H1 (cell line): ENCODE results near the gene OR52E8. TPM values are rescaled to one million over a fixed set of nuclear protein-coding genes. Genes with fewer than 3 reads are reported as not detected.
A peak's percentile ranks its signal among the peaks of the same experiment; 100 is the strongest.

ENCODE experiments used
- CTCF ChIA-PET: fragments of 300-600 bp; sonication (Branson Sonifier 250); formaldehyde crosslinking; loops from one replicate; lab custom pipeline; 2021; ENCODE audit not compliant: partially characterized antibody; lab: Charles Lee
- POLR2A ChIA-PET: fragments of 300-600 bp; sonication (Branson Sonifier 250); formaldehyde crosslinking; loops from one replicate; lab custom pipeline; 2021; ENCODE audit warnings: inconsistent platforms; ENCODE audit not compliant: partially characterized antibody; lab: Charles Lee
- DNase-seq, 2 experiments: peaks; one replicate each; pipeline versions ENCODE4 v3.0.0 to v3.0.0-alpha.2; 2010 to 2022; ENCODE audit warnings: low spot score in 2 of 2, low read depth in 1 of 2, mixed read lengths in 1 of 2
- FAIRE-seq: peaks from 2 replicates; lab custom pipeline; 2011; peaks lifted over from hg19 to GRCh38; lab: Jason Lieb, UNC
- H2AFZ ChIP-seq: 2 replicates; pipeline ENCODE4 v1.8.1; 2012; ENCODE audit warnings: low read length, inconsistent platforms
- H2AK5ac ChIP-seq: 2 replicates; pipeline ENCODE4 v1.6.1; 2013; ENCODE audit warnings: low read depth, low read length
- H2BK120ac ChIP-seq: replicated peaks from 2 replicates; pipeline ENCODE3; 2013; ENCODE audit warnings: low read depth, low read length, inconsistent platforms
- H2BK12ac ChIP-seq: 2 replicates; pipeline ENCODE4 v1.6.1; 2013; ENCODE audit warnings: low read depth, low read length
- H2BK15ac ChIP-seq: 2 replicates; pipeline ENCODE4 v1.6.1; 2013; ENCODE audit warnings: low read length
- H2BK20ac ChIP-seq: 2 replicates; pipeline ENCODE4 v1.6.1; 2013; ENCODE audit warnings: low read length
- H2BK5ac ChIP-seq: 2 replicates; pipeline ENCODE4 v1.6.1; 2013; ENCODE audit warnings: low read depth, low read length
- H3K14ac ChIP-seq: 2 replicates; pipeline ENCODE4 v1.6.1; 2013; ENCODE audit warnings: inconsistent platforms; ENCODE audit not compliant: insufficient read length
- H3K18ac ChIP-seq: 2 replicates; pipeline ENCODE4 v1.6.1; 2013; ENCODE audit warnings: low read length; ENCODE audit errors: extremely low read depth
- H3K23ac ChIP-seq: 2 replicates; pipeline ENCODE4 v1.6.1; 2013; ENCODE audit warnings: inconsistent platforms; ENCODE audit not compliant: insufficient read length
- H3K23me2 ChIP-seq: 2 replicates; pipeline ENCODE4 v1.6.1; 2013; ENCODE audit warnings: low read depth, low read length
- H3K27ac ChIP-seq: 2 replicates; pipeline ENCODE4 v1.6.1; 2011; ENCODE audit warnings: low read depth, low read length, inconsistent platforms
- H3K27me3 ChIP-seq, 4 experiments: replicated peaks in 1 of 4; 1 replicate in 1 of 4; 2 replicates in 3 of 4; pipeline versions ENCODE4 v1.6.1 to v1.8.1; 2011 to 2013; ENCODE audit warnings: low read length in 3 of 4, mild to moderate bottlenecking in 3 of 4, inconsistent platforms in 2 of 4, mixed read lengths in 2 of 4, moderate library complexity in 1 of 4; ENCODE audit not compliant: control insufficient read depth in 3 of 4, insufficient read depth in 3 of 4; ENCODE audit errors: extremely low read depth in 1 of 4
- H3K36me3 ChIP-seq, 4 experiments: 2 replicates each; pipeline versions ENCODE4 v1.6.1 to v1.8.1; 2011 to 2013; ENCODE audit warnings: mild to moderate bottlenecking in 4 of 4, low read length in 3 of 4, moderate library complexity in 2 of 4, control low read depth in 1 of 4, inconsistent platforms in 1 of 4; ENCODE audit not compliant: insufficient read depth in 4 of 4, control insufficient read depth in 2 of 4
- H3K4ac ChIP-seq: replicated peaks from 2 replicates; pipeline ENCODE3; 2013; ENCODE audit warnings: low read length, low read depth, mixed read lengths, inconsistent platforms; ENCODE audit not compliant: insufficient read length
- H3K4me1 ChIP-seq, 4 experiments: replicated peaks in 1 of 4; 1 replicate in 1 of 4; 2 replicates in 3 of 4; pipeline versions ENCODE4 v1.6.1 to v1.8.1; 2011 to 2013; ENCODE audit warnings: low read length in 3 of 4, inconsistent platforms in 2 of 4, mixed read lengths in 1 of 4; ENCODE audit not compliant: insufficient read depth in 4 of 4, control insufficient read depth in 3 of 4
- H3K4me2 ChIP-seq, 2 experiments: 2 replicates each; pipeline versions ENCODE4 v1.6.1 to v1.8.1; 2011 to 2013; ENCODE audit warnings: low read depth in 2 of 2, low read length in 2 of 2, control low read depth in 1 of 2, inconsistent platforms in 1 of 2, mild to moderate bottlenecking in 1 of 2; ENCODE audit not compliant: insufficient read depth in 1 of 2
- H3K4me3 ChIP-seq, 4 experiments: fragments of 200-600, 300-600 bp in 1 of 4; sonication (generic), shearing (Covaris generic), sonication (Bioruptor Twin) in 1 of 4; 2 replicates each; pipeline versions ENCODE4 v1.5.1 to v1.8.1; 2011 to 2016; ENCODE audit warnings: low read length in 4 of 4, low read depth in 3 of 4, control low read depth in 2 of 4, inconsistent platforms in 2 of 4, mild to moderate bottlenecking in 2 of 4, mixed read lengths in 1 of 4, moderate library complexity in 1 of 4; ENCODE audit not compliant: insufficient read depth in 2 of 4; ENCODE audit errors: extremely low read depth in 1 of 4
- H3K56ac ChIP-seq: replicated peaks from 2 replicates; pipeline ENCODE3; 2013; ENCODE audit warnings: low read depth, mild to moderate bottlenecking, mixed read lengths, low read length, inconsistent platforms; ENCODE audit not compliant: insufficient read length
- H3K79me1 ChIP-seq: 2 replicates; pipeline ENCODE4 v1.6.1; 2013; ENCODE audit warnings: low read depth, low read length, control low read depth
- H3K79me2 ChIP-seq, 2 experiments: 2 replicates each; pipeline versions ENCODE4 v1.6.1 to v1.8.1; 2012 to 2013; ENCODE audit warnings: low read length in 2 of 2, mild to moderate bottlenecking in 2 of 2, inconsistent platforms in 1 of 2; ENCODE audit not compliant: insufficient read depth in 2 of 2, control insufficient read depth in 1 of 2
- H3K9ac ChIP-seq, 4 experiments: replicated peaks in 1 of 4; 1 replicate in 1 of 4; 2 replicates in 3 of 4; pipeline versions ENCODE4 v1.6.1 to v1.8.1; 2011 to 2013; ENCODE audit warnings: low read depth in 3 of 4, low read length in 3 of 4, control low read depth in 2 of 4, mild to moderate bottlenecking in 2 of 4, moderate library complexity in 2 of 4, inconsistent platforms in 1 of 4; ENCODE audit errors: extremely low read depth in 1 of 4
- H3K9me3 ChIP-seq, 2 experiments: 2 replicates each; pipeline versions ENCODE4 v1.6.1 to v1.8.1; 2012 to 2013; ENCODE audit warnings: mild to moderate bottlenecking in 2 of 2, moderate library complexity in 2 of 2, control low read depth in 1 of 2, inconsistent platforms in 1 of 2, low read depth in 1 of 2, low read length in 1 of 2, mixed read lengths in 1 of 2; ENCODE audit not compliant: insufficient read depth in 2 of 2
- H4K20me1 ChIP-seq, 2 experiments: replicated peaks in 1 of 2; 2 replicates each; pipeline versions ENCODE3 to v1.8.1; 2011 to 2013; ENCODE audit warnings: inconsistent platforms in 2 of 2, low read length in 2 of 2, mild to moderate bottlenecking in 1 of 2; ENCODE audit not compliant: insufficient read depth in 2 of 2, control insufficient read depth in 1 of 2
- H4K5ac ChIP-seq: 2 replicates; pipeline ENCODE4 v1.6.1; 2013; ENCODE audit warnings: low read length, low read depth, mixed read lengths, inconsistent platforms; ENCODE audit not compliant: insufficient read length
- H4K8ac ChIP-seq: 2 replicates; pipeline ENCODE4 v1.8.0; 2013; ENCODE audit warnings: mild to moderate bottlenecking, moderate library complexity, low read length, inconsistent platforms; ENCODE audit not compliant: insufficient read depth; ENCODE audit errors: extremely low read depth
- H4K91ac ChIP-seq: replicated peaks from 2 replicates; pipeline ENCODE3; 2013; ENCODE audit warnings: low read length, mixed read lengths, inconsistent platforms; ENCODE audit not compliant: insufficient read length
- CEBPB ChIP-seq: IDR thresholded peaks from 2 replicates; pipeline ENCODE4 v1.6.1; 2012; ENCODE audit warnings: low read depth, low read length
- HDAC6 ChIP-seq: IDR thresholded peaks from one replicate; pipeline ENCODE4 v1.7.1; 2012; ENCODE audit warnings: low read depth, mild to moderate bottlenecking, inconsistent platforms, low read length, moderate library complexity
- WGBS, 2 experiments: shearing (Covaris generic) in 1 of 2; methylation state at CpG; one replicate each; pipeline versions ENCODE4 v1.1.6 to v1.1.7; 2013 to 2015; ENCODE audit warnings: low lambda C conversion rate in 2 of 2, mixed read lengths in 2 of 2, inconsistent platforms in 1 of 2, low coverage in 1 of 2, missing lambda C conversion rate in 1 of 2; ENCODE audit not compliant: insufficient replicate concordance in 2 of 2, insufficient coverage in 1 of 2, insufficient read length in 1 of 2; ENCODE audit errors: extremely low coverage in 1 of 2, missing lambda C conversion rate in 1 of 2; 5-methylcytosine and 5-hydroxymethylcytosine counted together
- polyA plus RNA-seq, 7 experiments: library from polyadenylated mRNA; depleted of rRNA in 3 of 7; stranded (reverse) in 5 of 7; unstranded in 2 of 7; fragments of >200 nt in 5 of 7; fragments of 200-250 nt in 2 of 7; gene quantifications; 1 replicate in 5 of 7; 2 replicates in 1 of 7; 4 replicates in 1 of 7; pipeline versions ENCODE4 v1.2.1 to v1.2.3, GENCODE V29; 2011 to 2013; ENCODE audit warnings: missing spikeins in 2 of 7, mixed read lengths in 2 of 7
- total RNA-seq: library from RNA; stranded (reverse); fragmentation: NEBNext Ultra II Directional; extraction: Animal tissue kit (Norgen Biotek cat#: 25700); gene quantifications from 2 replicates; pipeline ENCODE4 v1.2.1, GENCODE V29; 2021

Gene OR52E8
- total and polyA plus RNA-seq, 2 of the 8 experiments (the other 6 are each of a cell fraction or from before 2014, with no cell fraction given), result not detected

- Histone ChIP-seq H3K56ac (no peak overlapping the region), H3K79me2 (no peaks in the 10 kb centered on the region), H3K9ac (no peak overlapping the region), H3K79me1 (no peaks in the 10 kb centered on the region), H3K23ac (no peak overlapping the region), H2BK20ac (no peak overlapping the region), H3K27ac (no peak overlapping the region), H2BK120ac (no peak overlapping the region), H2BK5ac (no peak overlapping the region), H4K5ac (no peak overlapping the region), H3K27me3 (no peaks in the 10 kb centered on the region), H3K23me2 (no peaks in the 10 kb centered on the region), H3K14ac (no peak overlapping the region), H3K4me3 (no peak overlapping the region), H4K20me1 (no peaks in the 10 kb centered on the region), H3K4me2 (no peak overlapping the region), H2BK15ac (no peak overlapping the region), H2AFZ (no peak overlapping the region), H4K91ac (no peak overlapping the region), H2BK12ac (no peak overlapping the region), H3K4me1 (no peaks in the 10 kb centered on the region), H3K9me3 (peaks cover 0 to 3% of the 10 kb centered on the region in 2 experiments; a peak in 1 of 4 replicates), H2AK5ac (no peak overlapping the region), H3K4ac (no peak overlapping the region), H3K18ac (no peak overlapping the region), H4K8ac (no peak overlapping the region), H3K36me3 (no peaks in the 10 kb centered on the region)
- DNase-seq (no peak), FAIRE-seq (no peak)
- CTCF ChIA-PET, result no interaction called here
- no peak for TF ChIP-seq HDAC6
- TF ChIP-seq CEBPB, result peak; percentile 50; the same call in 1 of the 2 replicates
- POLR2A ChIA-PET, result no interaction called here
- 91% methylated on average over 1 of the region's 1 CpG; no CpG with 5 or more reads in 1 of the 2 experiments for WGBS, 2 experiments
These were observed 6.5 kb downstream of the OR52E8 start for GRCh38 chr11:5851002-5851401.
